Measurements from ENCODE around the gene NDE1. TPM values are rescaled to one million over a fixed set of nuclear protein-coding genes. Genes with fewer than 3 reads are reported as not detected.

NDE1 gene
- total and polyA plus RNA-seq, 2 donors (not counting 1 experiment from before 2014, with no cell fraction given): 33.5 to 149 TPM

GRCh38 chr16:15742716-15743115, 92.7 kb downstream of the NDE1 start:
- DNase-seq (no peak), ATAC-seq (ENCODE audit: low read depth) (no peak)
- Histone ChIP-seq H3K79me2 (ENCODE audit: control insufficient read depth, insufficient read depth, low read length) (no peaks in the 10 kb centered on the region), H3K27me3 (replicated peaks in 1 of 4; ENCODE audit: control extremely low read depth in 1 of 4, control insufficient read depth in 3 of 4, insufficient read depth in 4 of 4, low read length in 3 of 4) (no peaks in the 10 kb centered on the region), H3K4me2 (replicated peaks; ENCODE audit: low read depth, low read length, poor library complexity, severe bottlenecking) (no peak overlapping the region), H3K4me1 (ENCODE audit: control insufficient read depth in 2 of 2, insufficient read depth in 2 of 2, low read length in 2 of 2) (no peaks in the 10 kb centered on the region), H2AFZ (ENCODE audit: insufficient read depth, low read depth, low read length, poor library complexity, severe bottlenecking) (no peak overlapping the region), H4K20me1 (ENCODE audit: control insufficient read depth, insufficient read depth, low read length, poor library complexity, severe bottlenecking) (no peaks in the 10 kb centered on the region), H3K4me3 (ENCODE audit: control extremely low read depth in 1 of 5, extremely low read depth in 1 of 5, insufficient read depth in 1 of 5, low read depth in 2 of 5, low read length in 4 of 5) (no peak overlapping the region), H3K36me3 (replicated peaks in 1 of 2; ENCODE audit: control extremely low read depth in 1 of 2, control insufficient read depth in 1 of 2, extremely low read depth in 1 of 2, insufficient read depth in 2 of 2, low read length in 1 of 2) (peaks cover 0 to 18% of the 10 kb centered on the region in 2 experiments), H3K9me3 (ENCODE audit: control extremely low read depth in 1 of 3, control insufficient read depth in 2 of 3, insufficient read depth in 1 of 3, low read length in 2 of 3) (peaks cover 0 to 13% (median 0%) of the 10 kb centered on the region in 3 donors), H3K9ac (ENCODE audit: low read length) (no peak overlapping the region), H3K27ac (ENCODE audit: low read length in 2 of 2) (no peak overlapping the region)
- no CpG with 5 or more reads among the region's 2 CpGs for WGBS (ENCODE audit: insufficient coverage)
- intact Hi-C loops (cut with micrococcal nuclease): no loop called here
- ChIA-PET CTCF (no interaction called here), POLR2A (no interaction called here)
- Mint-ChIP-seq H3K27me3 (no peaks in the 10 kb centered on the region), H3K4me1 (no peaks in the 10 kb centered on the region), H3K27ac (no peak overlapping the region), H3K4me3 (no peak overlapping the region), H3K9me3 (ENCODE audit: insufficient read depth) (no peaks in the 10 kb centered on the region)
- TF ChIP-seq EZH2 (IDR thresholded peaks at IDR 0.05; ENCODE audit: borderline replicate concordance, insufficient read depth, low read depth, low read length, poor library complexity, severe bottlenecking) (no peak), CTCF (IDR thresholded peaks at IDR 0.05) (no peak)

DNA sequence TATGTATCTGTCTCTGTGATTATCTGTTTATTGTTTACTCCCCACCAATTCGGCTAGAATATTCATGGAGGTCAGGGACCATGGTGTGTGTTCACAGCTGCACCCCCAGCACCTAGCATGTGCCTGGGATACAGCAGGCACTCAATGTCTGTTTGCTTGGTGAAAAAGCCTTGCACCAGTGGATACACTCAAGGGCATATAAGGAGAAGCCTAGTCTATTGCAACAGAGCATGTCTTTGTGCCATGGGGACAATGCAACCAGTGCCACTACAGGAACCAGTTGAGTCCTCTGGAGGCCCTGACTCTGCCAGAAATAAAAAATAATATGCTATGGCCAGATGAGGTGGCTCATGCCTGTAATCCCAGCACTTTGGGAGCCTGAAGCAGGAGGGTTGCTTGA, 93.6 kb downstream of the NDE1 start:
- no peaks in the 10 kb centered on the region for H3K27me3 Mint-ChIP-seq
- ATAC-seq (ENCODE audit: low read depth) (no peak), DNase-seq (no peak)
- H2AFZ ChIP-seq (ENCODE audit: insufficient read depth, low read depth, low read length, poor library complexity, severe bottlenecking): no peak overlapping the region
- H3K4me3 ChIP-seq (ENCODE audit: control extremely low read depth in 1 of 5, extremely low read depth in 1 of 5, insufficient read depth in 1 of 5, low read depth in 2 of 5, low read length in 4 of 5): no peak overlapping the region
- H3K4me1 ChIP-seq (ENCODE audit: control insufficient read depth in 2 of 2, insufficient read depth in 2 of 2, low read length in 2 of 2): no peaks in the 10 kb centered on the region
- no peak overlapping the region for H3K27ac ChIP-seq (ENCODE audit: low read length in 2 of 2)
- CTCF ChIA-PET: interaction anchor here (0.7 kb wide), 1 partner anchor 248 kb away, joined by 3 read pairs; no protein-coding TSS in a partner anchor
- H3K9me3 ChIP-seq (ENCODE audit: control extremely low read depth in 1 of 3, control insufficient read depth in 2 of 3, insufficient read depth in 1 of 3, low read length in 2 of 3): peaks cover 0 to 13% (median 0%) of the 10 kb centered on the region in 3 donors
- no peak overlapping the region for H3K4me2 ChIP-seq (replicated peaks; ENCODE audit: low read depth, low read length, poor library complexity, severe bottlenecking)
- no peaks in the 10 kb centered on the region for H4K20me1 ChIP-seq (ENCODE audit: control insufficient read depth, insufficient read depth, low read length, poor library complexity, severe bottlenecking)
- peaks cover 0 to 24% of the 10 kb centered on the region in 2 experiments for H3K36me3 ChIP-seq (replicated peaks in 1 of 2; ENCODE audit: control extremely low read depth in 1 of 2, control insufficient read depth in 1 of 2, extremely low read depth in 1 of 2, insufficient read depth in 2 of 2, low read length in 1 of 2)
- TF ChIP-seq EZH2 (IDR thresholded peaks at IDR 0.05; ENCODE audit: borderline replicate concordance, insufficient read depth, low read depth, low read length, poor library complexity, severe bottlenecking) (no peak), CTCF (IDR thresholded peaks at IDR 0.05) (no peak)
- intact Hi-C loops (cut with micrococcal nuclease): no loop called here
- H3K27me3 ChIP-seq (replicated peaks in 1 of 4; ENCODE audit: control extremely low read depth in 1 of 4, control insufficient read depth in 3 of 4, insufficient read depth in 4 of 4, low read length in 3 of 4): no peaks in the 10 kb centered on the region
- no peaks in the 10 kb centered on the region for H3K9me3 Mint-ChIP-seq (ENCODE audit: insufficient read depth)
- H3K79me2 ChIP-seq (ENCODE audit: control insufficient read depth, insufficient read depth, low read length): no peaks in the 10 kb centered on the region
- POLR2A ChIA-PET: no interaction called here
- H3K9ac ChIP-seq (ENCODE audit: low read length): no peak overlapping the region
- WGBS (ENCODE audit: insufficient coverage): no CpG with 5 or more reads among the region's 1 CpG
- H3K4me3 Mint-ChIP-seq: no peak overlapping the region
- H3K4me1 Mint-ChIP-seq: no peaks in the 10 kb centered on the region
- H3K27ac Mint-ChIP-seq: no peak overlapping the region
